ENCODE data around the gene CLTB.

The CLTB gene

DNA sequence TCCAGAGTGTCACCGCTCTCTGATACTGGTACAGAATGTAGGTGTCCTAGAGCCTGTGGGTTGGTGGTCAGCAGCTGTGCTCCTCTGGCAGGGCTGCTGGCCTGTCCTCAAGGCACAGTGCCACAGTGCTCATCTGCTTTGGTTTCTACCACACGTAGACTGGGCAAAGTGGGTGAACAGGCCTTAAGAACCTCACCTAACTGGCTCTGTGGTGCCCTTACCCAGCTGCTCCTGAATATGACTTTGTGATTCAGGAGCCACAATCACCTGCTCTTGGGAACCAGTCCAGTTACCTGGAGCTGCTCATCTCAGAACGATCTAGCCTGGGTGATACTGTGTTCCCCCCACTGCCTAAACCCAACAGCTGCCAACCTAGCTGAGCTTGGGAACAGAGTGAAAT lies 34.4 kb downstream of the CLTB start:
- DNase-seq (ENCODE audit: low spot score), result no peak
- H3K27ac ChIP-seq, result peak overlapping the region; percentile 70 to 78
- no peak overlapping the region for H3K4me3 ChIP-seq
- TF ChIP-seq, protein P1, sequence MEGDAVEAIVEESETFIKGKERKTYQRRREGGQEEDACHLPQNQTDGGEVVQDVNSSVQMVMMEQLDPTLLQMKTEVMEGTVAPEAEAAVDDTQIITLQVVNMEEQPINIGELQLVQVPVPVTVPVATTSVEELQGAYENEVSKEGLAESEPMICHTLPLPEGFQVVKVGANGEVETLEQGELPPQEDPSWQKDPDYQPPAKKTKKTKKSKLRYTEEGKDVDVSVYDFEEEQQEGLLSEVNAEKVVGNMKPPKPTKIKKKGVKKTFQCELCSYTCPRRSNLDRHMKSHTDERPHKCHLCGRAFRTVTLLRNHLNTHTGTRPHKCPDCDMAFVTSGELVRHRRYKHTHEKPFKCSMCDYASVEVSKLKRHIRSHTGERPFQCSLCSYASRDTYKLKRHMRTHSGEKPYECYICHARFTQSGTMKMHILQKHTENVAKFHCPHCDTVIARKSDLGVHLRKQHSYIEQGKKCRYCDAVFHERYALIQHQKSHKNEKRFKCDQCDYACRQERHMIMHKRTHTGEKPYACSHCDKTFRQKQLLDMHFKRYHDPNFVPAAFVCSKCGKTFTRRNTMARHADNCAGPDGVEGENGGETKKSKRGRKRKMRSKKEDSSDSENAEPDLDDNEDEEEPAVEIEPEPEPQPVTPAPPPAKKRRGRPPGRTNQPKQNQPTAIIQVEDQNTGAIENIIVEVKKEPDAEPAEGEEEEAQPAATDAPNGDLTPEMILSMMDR (IDR thresholded peaks at IDR 0.05), result no peak

DNA sequence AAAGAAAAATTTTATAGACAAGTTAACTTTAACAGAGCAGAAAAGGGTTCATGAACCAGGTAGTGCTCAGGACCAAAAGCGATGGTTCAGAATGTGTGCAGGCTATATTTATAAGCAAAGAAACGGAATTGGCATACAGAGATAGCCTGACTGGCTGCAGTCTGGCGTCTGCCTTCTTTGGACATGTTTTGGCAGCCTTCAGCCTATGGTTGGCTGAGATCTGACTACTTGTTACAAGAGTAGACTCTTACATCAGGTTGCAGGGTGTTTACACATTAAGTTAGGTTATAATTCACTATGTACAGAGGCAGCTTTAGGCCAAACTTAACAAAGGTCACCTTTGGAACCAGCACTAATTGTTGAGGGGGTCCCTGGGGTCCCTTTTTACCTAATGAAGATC lies 34.9 kb downstream of the CLTB start:
- no peak for DNase-seq (ENCODE audit: low spot score)
- Histone ChIP-seq H3K27ac (peak overlapping the region; percentile 70 to 78), H3K4me3 (no peak overlapping the region)
- TF ChIP-seq, protein P1 (IDR thresholded peaks at IDR 0.05), result no peak

GRCh38 chr5:176379881-176380280 lies 36.5 kb downstream of the CLTB start:
- TF ChIP-seq, protein P1 (IDR thresholded peaks at IDR 0.05), result no peak
- no peak for DNase-seq (ENCODE audit: low spot score)
- Histone ChIP-seq H3K4me3 (no peak overlapping the region), H3K27ac (no peak overlapping the region)

GRCh38 chr5:176373100-176373818 lies 43.1 kb downstream of the CLTB start:
- TF ChIP-seq, protein P1 (IDR thresholded peaks at IDR 0.05), result no peak
- peak overlapping the region in 1 of 2 donors; percentile 1 for H3K27ac ChIP-seq
- no peak for DNase-seq (ENCODE audit: low spot score)
- H3K4me3 ChIP-seq, result no peak overlapping the region

DNA sequence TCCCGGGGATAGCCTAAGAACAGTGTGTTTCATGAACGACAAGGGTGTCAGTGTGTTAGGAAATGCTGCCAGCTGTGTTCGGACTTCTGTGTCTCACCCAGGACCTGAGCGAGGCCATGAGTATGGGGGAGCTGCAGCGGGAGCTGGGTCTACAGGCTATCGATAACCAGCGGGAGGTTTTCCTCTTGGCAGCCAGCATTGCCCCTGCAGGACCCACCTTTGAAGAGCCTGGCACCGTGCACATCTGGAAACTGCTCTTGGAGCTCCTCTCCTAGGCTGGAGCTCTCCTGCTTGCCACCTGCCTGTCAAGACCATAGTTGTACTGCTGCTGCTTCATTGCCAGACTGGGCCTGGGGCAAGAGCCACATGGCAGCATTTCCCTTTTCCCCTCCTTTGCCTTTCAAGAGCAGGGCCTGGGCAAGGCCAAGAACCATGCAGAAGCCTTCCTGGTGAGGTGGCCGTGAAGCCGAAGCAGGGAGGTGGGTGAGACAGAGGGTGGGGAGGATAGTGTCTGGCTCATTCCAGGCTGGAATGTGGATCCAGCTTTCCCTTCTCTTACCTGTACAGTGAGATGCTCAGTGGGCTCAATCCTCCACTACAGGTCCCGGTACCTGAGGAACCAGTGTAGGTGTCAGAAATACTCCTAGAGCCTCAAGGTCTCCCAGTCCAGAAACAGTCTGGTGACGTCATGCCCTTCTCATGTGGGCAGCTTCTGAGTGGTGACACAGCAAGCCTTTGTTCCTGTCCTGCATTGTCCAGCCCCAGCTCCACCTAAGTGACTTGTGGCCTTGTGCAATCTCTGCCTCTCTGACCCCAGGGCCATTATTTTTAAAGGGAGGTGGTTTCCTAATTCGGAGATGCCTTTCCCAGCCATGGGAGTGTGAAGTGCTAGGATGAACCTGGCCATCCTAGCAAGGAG lies 44.5 kb downstream of the CLTB start:
- Histone ChIP-seq H3K27ac (peak overlapping the region in 1 of 2 donors; percentile 0), H3K4me3 (no peak overlapping the region)
- no peak for DNase-seq (ENCODE audit: low spot score)
- TF ChIP-seq, protein P1 (IDR thresholded peaks at IDR 0.05), result no peak

DNA sequence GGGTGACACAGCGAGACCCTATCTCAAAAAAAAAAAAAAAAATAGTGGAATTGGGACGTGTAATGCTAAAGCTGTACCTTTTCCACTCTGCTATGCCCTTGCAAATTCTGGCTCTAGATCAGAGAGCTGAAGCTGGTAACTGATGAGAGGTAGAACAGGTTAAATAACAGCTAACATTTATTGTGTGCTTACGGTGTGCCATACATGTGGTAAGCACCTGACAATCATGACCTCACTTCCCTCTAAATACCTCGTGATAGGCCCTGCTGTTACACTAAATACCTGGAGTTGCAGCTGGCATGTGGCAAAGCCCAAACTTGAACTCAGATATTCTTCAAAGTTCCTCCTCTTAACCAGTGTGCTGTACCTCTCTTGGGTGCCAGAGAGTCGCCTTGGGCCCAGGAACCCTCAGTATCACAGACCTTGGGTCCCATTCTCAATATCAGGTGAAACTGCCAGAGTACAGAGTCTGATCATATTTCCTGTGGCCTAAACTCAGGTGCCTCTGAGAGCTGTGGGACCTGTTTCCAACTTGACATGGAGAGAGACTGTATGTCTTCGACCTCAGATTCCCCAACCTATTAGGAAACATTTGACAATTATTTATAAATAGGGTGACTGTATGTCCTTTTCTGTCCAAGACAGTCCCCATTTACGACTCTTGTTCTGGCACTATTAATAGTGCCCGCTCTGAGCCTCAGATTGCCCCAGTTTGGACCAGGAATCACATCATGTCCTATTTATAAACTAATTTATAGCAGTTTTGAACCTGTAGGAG lies 46.2 kb downstream of the CLTB start:
- Histone ChIP-seq H3K27ac (no peak overlapping the region), H3K4me3 (no peak overlapping the region)
- TF ChIP-seq, protein P1 (IDR thresholded peaks at IDR 0.05), result no peak
- DNase-seq (ENCODE audit: low spot score), result no peak

Measured in coronary artery (tissue), 2 donors.